HT-29 (cell line): ENCODE data around the gene GMDS. TPM values are rescaled to one million over a fixed set of nuclear protein-coding genes. Genes with fewer than 3 reads are reported as not detected.
A peak's percentile ranks its signal among the peaks of the same experiment; 100 is the strongest.

Source experiments
- DNase-seq: peaks from one replicate; pipeline ENCODE4 v3.0.0-alpha.2; 2015; ENCODE audit warnings: low spot score
- total RNA-seq: library from RNA; depleted of rRNA; stranded (reverse); fragments of >200 nt; shearing (Covaris generic); gene quantifications from 2 replicates; pipeline ENCODE4 v1.2.3, GENCODE V29; 2014

GMDS gene
- total RNA-seq, 1 experiment from 2014 or later, result 37.0 TPM

DNA sequence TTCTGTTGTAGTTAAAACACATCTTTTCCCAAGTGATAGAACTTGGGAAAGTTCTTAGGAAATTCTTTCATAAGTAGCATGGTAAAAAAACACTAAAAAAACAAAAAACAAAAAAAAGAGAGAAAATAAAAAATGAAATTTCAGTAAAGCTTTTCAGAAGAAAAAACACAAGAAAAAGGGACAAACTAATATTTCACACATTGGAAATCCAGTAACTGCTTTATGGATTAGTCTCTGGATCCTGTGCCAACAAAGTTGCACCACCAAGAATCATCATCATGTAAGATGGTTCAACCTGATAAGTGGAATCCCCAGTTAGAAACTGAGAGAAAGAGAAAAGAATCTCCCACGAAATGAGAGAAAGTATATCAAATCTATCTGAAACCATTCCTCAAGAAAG, 144.2 kb downstream of the GMDS start:
- DNase-seq, result no peak

DNA sequence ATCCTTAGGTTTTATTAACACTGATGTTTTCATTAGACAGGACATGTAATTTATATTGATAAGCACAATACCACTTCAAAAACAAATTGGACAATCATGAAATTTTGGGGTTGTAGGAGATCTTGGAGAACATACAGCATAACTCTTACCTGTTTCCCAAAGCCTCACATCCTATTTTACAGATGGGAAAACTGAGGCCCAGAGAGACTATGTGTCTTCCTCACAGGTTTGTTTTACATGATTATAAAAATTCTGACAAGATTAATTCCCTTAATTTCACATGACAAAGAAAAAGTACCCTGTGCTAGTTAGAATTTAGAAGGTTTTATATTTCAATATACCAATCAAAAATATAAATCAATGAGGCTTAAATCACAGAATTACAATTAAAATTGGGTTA, 145.5 kb downstream of the GMDS start:
- no peak for DNase-seq

DNA sequence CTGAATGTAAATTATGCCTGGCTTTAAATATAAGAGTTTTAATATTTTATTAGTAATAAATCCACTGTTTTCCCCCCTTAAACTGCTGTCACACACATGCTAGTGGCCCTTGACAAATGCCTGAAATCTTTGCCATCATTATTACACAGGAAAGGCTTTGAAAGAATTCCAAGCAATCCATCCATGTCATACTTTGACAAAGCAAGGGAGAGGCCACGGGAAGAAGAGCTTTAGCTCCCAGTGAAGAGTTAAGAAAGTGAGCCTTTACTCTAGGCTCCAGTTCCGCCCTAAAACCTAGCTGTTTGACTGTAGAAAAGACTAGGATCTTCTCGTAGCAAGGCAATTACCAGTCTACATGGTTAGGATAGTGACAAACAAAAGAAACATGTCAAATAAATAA, 147.9 kb downstream of the GMDS start:
- DNase-seq, result no peak

DNA sequence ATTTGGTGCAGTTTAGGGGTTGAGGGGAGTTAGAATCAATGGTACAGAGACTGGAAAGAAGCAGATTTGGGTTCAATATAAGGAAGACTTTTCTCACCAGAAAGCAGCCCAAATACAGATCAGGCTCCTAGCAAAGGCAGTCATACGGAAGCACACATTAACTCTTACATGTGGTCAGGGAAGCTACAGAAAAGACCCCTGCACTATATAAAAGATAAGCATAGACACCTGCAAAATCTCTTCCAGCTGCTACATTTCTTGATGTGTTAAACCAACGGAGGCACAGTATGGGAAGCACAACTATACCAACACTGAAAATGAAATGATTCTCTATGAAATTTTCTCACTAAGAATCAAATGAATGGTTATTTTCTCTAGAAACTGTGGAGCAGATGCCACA, 150.8 kb downstream of the GMDS start:
- no peak for DNase-seq

DNA sequence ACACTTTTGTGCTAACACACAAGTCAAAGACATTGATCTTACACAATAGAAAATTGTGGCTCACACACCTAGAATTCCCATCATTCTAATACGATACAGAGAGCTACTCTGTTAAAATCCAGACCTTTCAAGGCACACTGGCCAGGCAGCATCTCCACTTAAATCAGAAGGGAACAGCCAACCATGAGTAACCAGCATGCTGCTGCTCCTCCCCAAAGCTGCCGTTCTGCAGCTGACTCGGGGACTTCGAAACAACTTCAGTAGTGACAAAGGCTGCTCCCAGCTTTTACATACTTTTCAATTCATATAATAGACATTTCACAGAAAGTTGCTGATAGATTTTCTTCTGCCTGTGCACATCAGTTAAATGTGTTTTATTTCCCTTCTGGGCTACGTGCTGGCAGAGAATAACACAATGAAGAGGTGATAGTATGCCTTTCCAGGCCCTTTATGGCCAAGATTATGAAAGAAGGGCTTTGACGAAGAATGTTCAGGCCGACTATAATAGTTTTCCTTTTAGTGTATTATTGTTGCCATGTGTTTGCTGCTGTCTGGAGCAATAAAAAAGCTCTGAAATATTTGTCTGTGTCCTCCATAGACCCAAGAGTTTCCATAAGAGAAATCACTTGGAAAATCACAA, 159.0 kb downstream of the GMDS start:
- no peak for DNase-seq

DNA sequence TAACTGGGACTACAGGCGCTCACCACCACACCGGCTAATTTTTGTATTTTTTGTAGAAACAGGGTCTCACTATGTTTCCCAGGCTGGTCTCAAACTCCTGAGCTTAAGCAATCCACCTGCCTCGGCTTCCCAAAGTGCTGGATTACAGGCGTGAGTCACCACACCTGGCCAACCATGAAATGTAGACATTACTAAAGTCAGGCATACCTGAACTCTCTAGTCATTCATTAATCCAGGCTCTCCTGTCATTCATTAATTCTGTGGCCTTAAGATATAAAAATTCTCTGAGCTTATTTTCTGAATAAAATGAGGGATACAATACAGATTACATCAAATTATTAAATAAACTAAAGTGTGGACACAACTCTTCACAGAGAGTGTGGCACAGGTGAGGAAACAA, 159.7 kb downstream of the GMDS start:
- DNase-seq, result no peak

DNA sequence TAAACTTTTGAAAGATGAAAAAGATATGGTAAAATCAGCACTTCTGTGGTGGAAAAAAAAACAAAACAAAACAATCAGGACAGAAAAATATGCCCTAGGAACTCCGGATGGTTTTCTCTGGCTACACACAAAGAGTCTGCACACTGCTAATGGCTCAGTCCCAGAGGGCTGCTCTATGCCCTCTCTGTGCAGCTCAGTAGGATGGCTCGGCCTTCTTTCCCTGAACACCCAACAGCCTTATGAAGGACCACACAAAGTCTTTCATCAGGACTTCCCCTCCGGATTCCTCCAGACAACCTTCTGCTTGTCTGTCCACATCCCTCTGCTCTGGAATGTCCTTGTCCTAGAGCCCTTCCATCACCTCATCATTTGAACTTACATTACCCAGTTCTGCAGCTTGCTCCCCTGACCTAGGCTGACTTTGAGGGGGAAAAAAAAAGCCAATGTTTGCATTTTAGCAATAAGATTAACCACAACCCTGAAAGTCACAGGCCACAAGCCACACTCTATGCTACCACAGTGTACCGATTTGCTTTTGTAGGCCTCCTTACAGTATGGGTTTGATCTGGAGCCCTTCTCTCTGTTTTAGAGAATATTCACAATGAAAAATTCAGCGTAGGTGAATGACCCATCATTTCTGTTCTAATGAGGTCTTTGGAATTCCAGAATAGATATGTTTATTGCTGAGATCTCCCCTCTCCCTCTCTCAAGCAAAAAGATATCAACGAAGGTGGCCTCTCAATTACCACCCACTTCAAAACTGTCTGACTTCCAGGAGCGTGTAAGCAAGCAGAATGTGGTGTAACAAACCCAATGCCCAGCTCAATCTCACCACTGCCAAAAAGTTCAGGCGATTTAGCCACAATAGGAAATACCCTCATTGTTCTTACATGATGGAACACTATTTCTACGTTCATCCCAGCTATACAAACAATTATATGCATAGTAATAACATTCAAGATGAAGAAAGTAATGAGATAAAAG, 164.0 kb downstream of the GMDS start:
- DNase-seq, result no peak

DNA sequence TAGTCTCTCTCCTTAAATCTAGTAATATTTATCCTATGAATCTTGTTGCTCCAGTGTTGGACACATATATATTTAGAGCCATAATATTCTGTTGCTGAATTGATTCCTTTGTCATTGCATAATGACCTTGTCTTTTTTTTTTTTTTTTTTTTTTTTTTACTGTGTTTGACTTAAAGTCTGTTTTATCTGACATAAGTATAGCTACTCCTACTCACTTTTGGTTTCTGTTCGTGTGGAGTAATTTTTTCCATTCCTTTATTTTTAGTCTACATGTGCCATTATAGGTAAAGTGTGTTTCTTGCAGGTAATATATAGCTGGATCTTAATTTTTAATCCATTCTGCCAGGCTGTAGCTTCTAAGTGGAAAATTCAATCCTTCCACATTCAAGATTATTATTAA, 166.5 kb downstream of the GMDS start:
- DNase-seq, result no peak

DNA sequence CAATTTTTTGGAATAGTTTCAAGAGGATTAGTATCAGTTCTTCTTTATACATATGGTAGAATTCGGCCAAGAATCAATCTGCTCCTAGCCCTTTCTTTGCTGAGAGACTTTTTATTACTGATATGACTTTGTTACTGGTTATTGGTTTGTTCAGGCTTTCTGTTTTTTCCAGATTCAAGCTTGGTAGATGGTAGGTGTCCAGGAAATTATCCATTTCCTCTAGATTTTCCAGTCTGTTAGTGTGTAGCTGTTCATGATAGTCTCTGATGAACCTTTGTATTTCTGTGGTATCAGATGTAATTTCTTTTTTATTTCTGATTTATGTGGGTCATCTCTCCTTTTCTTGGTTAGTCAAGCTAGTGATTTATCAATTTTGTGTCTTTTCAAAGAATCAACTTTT, 167.6 kb downstream of the GMDS start:
- DNase-seq, result no peak

DNA sequence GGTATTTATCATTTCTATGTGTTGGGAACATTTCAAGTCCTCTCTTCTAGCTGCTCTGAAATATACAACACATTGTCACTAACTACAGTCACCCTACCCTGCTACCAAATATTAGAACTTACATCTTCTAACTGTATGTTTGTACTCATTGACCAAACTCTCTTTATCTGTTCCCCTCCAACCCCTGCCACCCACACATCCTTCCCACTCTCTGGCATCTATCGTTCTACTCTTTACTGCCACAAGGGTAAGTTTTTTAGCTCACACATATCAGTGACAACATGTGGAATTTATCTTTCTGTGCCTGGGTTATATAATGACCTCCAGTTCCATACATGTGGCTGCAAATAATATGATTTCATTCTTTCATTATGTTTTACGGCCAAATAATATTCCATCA, 171.9 kb downstream of the GMDS start:
- DNase-seq, result no peak

DNA sequence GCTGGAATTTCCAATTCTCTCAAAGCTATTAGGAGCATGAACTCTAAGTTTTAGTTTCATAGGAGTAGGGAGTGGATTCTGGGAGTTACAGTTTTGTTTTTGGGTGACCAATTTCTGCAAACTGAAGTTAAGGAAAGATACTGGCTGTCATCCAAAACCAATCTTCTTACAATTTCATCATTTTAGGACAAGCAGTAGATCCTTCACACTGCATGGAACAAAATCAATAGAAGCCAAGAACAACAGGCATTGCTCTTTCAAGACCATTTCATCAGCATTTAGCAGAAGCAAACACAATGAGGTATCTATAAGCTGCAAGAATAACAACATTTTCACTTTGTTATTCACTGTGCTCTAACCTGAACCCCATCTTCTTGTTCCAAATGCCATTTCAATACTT, 173.0 kb downstream of the GMDS start:
- DNase-seq, result no peak

DNA sequence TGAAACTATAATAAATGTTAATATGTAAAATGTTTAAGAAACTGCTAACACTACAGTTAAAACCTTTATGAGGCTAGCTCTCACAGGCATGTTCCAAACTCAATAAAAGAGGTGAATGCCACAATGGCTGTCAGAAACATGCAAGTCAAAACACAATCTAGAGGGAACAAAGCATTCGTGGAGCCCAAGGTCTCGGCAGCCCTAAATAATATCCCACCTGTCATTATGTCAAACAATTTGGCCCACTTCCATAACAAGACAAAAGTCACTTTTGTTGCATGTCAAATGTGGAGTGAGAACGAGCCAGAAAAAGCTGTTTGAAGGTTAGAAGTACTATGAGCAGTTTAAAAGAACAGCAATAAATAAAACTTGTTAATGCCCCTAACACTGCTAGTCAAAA, 181.9 kb downstream of the GMDS start:
- no peak for DNase-seq

DNA sequence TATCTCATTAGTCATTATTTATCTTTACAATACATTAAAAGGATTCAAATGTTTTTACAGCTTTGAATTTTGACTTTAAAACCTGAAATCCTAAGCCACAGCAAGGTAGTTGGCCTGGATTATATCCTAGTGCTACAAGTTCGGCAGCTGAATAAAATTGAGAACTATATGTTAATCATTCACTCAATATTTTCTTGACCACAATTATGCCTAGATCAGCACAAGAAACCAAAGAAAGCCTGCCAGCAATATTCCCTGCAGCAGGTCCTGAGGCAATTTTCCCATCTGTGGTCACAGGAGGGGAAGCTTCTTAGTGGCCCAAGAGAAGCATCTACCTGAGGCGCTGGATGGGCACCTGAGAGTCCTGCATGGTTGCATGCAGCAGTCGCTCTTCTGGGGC, 183.5 kb downstream of the GMDS start:
- peak; percentile 51 for DNase-seq

DNA sequence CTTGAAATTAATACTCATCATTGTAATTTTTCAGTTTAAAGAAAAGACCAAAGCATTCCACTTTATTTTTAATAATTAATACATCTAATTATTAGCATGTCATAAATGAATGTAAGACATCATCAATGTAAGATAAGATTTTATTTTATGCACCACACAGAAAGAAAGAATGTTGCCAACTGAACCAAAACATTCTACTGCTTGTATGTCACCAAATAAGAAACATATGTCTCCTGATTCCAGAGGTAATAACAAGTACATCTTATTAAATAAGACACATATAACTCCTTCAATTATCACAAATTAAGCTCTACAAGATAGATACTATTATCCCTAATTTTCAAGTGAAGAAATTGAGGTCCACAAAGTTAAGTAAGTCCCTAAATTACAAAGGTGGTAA, 189.5 kb downstream of the GMDS start:
- DNase-seq, result no peak

DNA sequence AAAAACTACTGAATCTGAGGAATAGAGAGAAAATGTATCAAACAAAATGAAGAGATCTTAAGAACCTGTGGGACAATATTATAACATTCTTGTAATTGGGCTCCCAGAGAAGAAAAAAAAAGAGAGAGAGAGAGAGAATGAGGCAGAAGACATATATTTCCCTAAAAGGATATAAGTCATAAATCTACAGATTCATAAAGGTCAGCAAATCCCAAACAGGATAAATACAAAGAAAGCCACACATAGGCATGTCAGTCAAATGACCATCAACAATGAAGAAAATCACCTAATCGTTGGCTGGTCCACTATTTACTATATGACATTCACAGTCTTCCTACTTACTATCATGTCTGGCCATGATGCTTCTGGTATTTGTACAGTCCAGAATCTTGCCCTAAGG, 190.3 kb downstream of the GMDS start:
- no peak for DNase-seq

DNA sequence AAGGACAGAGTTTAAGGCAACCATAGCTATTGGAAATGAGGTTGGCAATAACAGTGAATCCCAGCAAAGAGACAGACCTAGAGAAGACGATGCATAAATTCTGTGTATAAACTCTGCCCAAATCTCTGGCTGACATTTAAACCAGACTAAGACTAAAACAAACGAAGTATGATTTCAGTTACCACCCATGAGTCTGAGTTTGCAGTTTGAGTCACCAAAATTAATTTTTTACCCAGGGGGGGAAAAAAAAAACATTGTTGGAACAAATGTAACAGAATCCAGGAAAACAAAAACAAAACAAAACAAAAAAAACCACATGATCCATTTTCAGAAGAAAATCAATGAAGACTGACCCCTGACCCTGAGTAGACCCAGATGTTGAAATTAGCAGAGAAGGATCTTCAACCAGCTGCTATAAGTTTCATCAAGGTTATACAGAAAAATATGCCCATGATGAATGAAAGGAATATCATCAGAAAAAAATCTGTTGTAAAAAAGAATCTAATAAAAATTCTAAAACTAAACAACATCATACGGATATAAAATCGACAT, 190.8 kb downstream of the GMDS start:
- no peak for DNase-seq

DNA sequence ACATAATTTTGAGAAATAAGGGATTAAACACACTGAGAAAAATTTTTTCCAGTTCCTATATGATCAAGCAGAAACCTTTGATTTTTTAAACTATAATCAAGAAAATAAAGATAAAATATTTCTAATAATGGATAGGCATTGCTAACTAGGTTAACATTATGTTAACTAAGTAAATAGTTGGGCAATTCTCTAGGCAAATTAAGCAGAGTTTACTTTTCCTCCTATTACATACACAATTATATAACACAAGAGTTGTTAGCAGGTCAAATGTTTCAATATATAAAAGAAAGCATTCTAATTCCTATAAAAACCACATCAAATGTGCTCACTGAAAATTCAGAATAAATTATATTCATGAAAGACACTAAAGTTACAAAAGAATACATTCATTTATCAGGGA, 191.7 kb downstream of the GMDS start:
- no peak for DNase-seq

DNA sequence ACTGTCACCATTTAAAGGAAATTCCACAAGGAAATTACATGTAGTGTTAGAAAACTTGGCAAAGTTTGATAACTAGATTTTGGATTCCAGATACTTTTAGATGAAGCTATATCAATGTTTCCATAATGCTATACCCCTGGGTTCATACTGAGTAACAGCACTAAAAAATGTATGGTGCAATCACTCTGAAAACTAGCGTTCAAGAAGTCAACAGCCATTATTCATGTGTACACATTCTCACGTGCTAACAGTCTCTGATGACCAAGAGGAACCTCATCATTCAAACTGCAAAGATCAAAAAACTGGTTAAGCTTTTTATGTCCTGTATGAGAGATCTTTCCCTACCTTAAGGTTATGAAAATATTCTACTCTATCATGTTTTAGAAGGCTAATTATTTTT, 197.6 kb downstream of the GMDS start:
- no peak for DNase-seq

DNA sequence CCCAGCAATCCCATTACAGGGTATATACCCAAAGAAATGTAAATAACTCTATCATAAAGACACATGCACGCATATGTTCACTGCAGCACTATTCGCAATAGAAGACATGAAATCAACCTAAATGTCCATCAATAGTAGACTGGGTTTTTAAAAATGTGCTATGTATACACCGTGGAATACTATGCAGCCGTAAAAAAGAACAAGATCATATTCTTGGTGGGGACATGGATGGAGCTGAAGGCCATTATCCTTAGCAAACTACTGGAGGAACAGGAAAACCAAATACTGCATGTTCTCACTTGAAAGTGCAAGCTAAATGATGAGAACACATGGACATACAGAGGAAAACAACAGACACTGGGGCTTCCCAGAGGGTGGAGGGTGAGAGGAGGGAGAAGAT, 201.2 kb downstream of the GMDS start:
- DNase-seq, result no peak

DNA sequence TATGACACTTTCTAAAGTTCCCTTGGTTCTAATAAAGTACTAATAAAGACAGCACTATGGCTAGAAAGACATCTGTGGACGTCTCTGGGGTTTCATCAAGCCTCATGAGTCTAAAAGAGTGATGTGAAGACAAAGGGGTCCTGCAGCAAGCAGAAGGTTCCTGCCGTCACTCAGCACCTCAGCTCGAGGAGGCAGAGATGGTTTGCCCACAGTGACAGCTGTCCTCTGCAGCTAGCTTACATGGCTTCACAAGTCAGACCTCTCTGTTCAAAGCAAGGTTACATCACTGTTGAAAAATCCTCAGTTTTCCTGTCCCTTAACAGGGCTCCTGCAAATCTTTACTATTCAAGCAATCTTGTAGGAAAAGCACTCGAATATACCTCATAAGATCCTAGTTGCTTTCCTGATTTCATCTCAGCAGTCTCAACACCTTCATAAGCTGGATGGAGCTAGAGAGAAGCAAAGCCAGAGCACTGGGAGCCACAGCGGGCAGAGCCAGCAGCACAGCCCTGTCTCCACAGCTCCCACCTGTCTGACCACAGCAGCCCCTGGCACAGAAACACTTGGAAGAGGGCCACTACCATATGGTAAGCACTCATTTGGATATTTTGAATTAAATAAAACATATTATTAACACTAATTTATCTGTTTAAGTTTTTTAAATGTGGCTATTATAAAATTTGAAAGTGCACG, 202.3 kb downstream of the GMDS start:
- DNase-seq, result no peak

DNA sequence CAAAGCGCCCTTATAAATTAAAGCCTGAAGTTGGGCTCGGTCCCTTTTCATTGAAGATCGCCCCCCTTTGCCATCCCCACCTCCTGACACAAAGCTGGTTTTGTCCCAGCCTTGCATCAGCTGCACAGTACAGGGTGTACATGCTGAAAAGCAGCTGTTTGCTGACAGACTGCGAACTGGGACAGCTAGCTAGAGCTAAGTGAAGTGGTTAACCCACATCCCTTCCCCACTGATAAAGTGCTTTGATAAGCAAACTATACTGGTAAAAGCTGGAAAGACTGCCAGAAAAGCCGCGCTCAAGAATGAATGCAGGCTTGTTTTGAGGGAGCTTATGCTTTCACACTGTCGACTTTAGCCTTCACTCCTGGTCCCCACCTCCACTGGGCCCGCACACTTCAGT, 207.3 kb downstream of the GMDS start:
- no peak for DNase-seq

DNA sequence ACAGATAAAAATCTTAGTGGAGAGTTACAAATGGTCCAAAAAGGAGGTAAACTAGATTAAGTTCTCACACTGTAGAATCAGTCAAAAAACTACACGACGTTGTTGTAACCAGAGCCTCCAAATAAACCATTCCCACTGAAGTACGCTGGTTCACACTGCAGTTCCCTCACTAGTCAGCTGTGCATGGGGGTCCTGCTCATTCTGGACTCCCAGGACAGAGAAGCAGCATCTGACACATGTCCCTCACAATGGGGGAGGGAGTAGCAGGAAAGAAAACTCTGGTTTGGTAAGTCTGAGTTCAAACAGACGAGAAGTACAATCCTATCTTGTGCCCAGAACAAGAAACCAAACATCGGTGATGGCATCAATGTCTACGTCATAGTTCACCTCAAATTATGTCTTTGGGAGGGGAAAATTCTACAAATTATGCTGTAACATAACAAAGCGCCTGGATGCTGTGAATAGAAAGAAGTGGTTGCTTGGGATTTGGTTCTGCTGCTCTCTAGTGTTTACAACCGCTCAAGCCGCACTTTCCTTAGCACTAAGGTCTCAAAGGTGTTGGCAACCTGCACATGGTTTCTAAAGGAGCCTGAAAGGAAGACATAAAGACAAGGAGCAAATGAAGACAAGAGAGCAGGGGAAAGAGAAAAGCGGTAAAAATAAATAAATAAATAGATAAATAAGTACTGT, 208.0 kb downstream of the GMDS start:
- no peak for DNase-seq
